Panc1 (cell line): ENCODE data around the gene VEGFA. TPM values are rescaled to one million over a fixed set of nuclear protein-coding genes. Genes with fewer than 3 reads are reported as not detected.

ENCODE experiments used
- ATAC-seq: fragments of 200-7000 bp; cut with Tn5 transposase; 2 replicates; pipeline ENCODE4 v1.9.1; 2020; ENCODE audit warnings: mild to moderate bottlenecking, moderate library complexity
- BruUV-seq: library from RNA; stranded (reverse); fragments of 400-500 nt; replicated peaks from 2 replicates; lab custom pipeline; 2021; lab: Mats Ljungman, UMichigan
- CTCF ChIA-PET: fragments of 300-600 bp; sonication (Branson Sonifier 250); formaldehyde crosslinking; loops from one replicate; lab custom pipeline; 2022; ENCODE audit warnings: antibody characterized with exemption; lab: Charles Lee
- POLR2A ChIA-PET: fragments of 300-600 bp; sonication (Branson Sonifier 250); formaldehyde crosslinking; loops from one replicate; lab custom pipeline; 2022; ENCODE audit warnings: antibody characterized with exemption; lab: Charles Lee
- DNase-seq: peaks from one replicate; pipeline ENCODE4 v3.0.0-alpha.2; 2010; ENCODE audit warnings: low read depth, low spot score
- H3K27ac ChIP-seq: 2 replicates; pipeline ENCODE4 v1.5.1; 2011; ENCODE audit warnings: mild to moderate bottlenecking, low read length, inconsistent platforms
- H3K27me3 ChIP-seq: fragments of 200-500 bp; sonication (Bioruptor generic); 2 replicates; pipeline ENCODE4 v1.6.0; 2014; ENCODE audit warnings: low read length, inconsistent platforms; ENCODE audit not compliant: control insufficient read depth, insufficient read depth
- H3K36me3 ChIP-seq: fragments of 200-500 bp; sonication (Bioruptor generic); 2 replicates; pipeline ENCODE4 v1.5.1; 2014; ENCODE audit warnings: inconsistent platforms, mild to moderate bottlenecking, low read length, moderate library complexity; ENCODE audit not compliant: control insufficient read depth, insufficient read depth
- H3K4me1 ChIP-seq: 2 replicates; pipeline ENCODE4 v1.5.1; 2011; ENCODE audit warnings: inconsistent platforms, mild to moderate bottlenecking, low read length, moderate library complexity; ENCODE audit not compliant: control insufficient read depth, insufficient read depth
- H3K4me3 ChIP-seq, 2 experiments: 2 replicates each; pipeline ENCODE4 v1.5.1; 2011 to 2012; ENCODE audit warnings: low read depth in 2 of 2, low read length in 2 of 2, mild to moderate bottlenecking in 2 of 2, inconsistent platforms in 1 of 2, moderate library complexity in 1 of 2
- H3K9me3 ChIP-seq: fragments of 200-500 bp; sonication (Bioruptor generic); 2 replicates; pipeline ENCODE4 v1.5.1; 2014; ENCODE audit warnings: low read depth, mild to moderate bottlenecking, inconsistent platforms, low read length, moderate library complexity; ENCODE audit not compliant: control insufficient read depth, insufficient read depth
- CTCF ChIP-seq: fragments of 450-650 bp; IDR thresholded peaks from 2 replicates; pipeline ENCODE4 v1.5.1; 2017; ENCODE audit warnings: mild to moderate bottlenecking
- POLR2AphosphoS5 ChIP-seq: IDR thresholded peaks from 2 replicates; pipeline ENCODE4 v1.6.1; 2012; ENCODE audit warnings: mild to moderate bottlenecking, low read depth, low read length, moderate library complexity
- REST ChIP-seq, 2 experiments: IDR thresholded peaks; 2 replicates each; pipeline ENCODE4 v1.6.1; 2011 to 2012; ENCODE audit warnings: low read depth in 2 of 2, control low read depth in 1 of 2, low read length in 1 of 2, mild to moderate bottlenecking in 1 of 2, moderate library complexity in 1 of 2; ENCODE audit not compliant: insufficient read depth in 1 of 2
- SIN3A ChIP-seq: IDR thresholded peaks from 2 replicates; pipeline ENCODE4 v1.6.1; 2012; ENCODE audit warnings: low read depth, mild to moderate bottlenecking, low read length, moderate library complexity, borderline replicate concordance; ENCODE audit not compliant: insufficient read depth
- TCF7L2 ChIP-seq: IDR thresholded peaks from 2 replicates; pipeline ENCODE4 v1.6.1; 2011; ENCODE audit warnings: mild to moderate bottlenecking, low read depth, low read length, inconsistent platforms
- in situ Hi-C: cut with HindIII; loops from 2 replicates; pipeline ENCODE4 v1.10.0; 2016; ENCODE audit warnings: low sequenced_read_pairs, low pct_unique_long_range_greater_than_20kb
- intact Hi-C: fragments of 100-400 bp; cut with micrococcal nuclease; formaldehyde crosslinking; loops from one replicate; pipeline ENCODE4 v1.10.0; 2022; ENCODE audit not compliant: unreplicated experiment
- total RNA-seq: library from RNA; stranded (reverse); gene quantifications from one replicate; pipeline ENCODE4 v1.2.1, GENCODE V29; 2021; ENCODE audit not compliant: unreplicated experiment

The VEGFA gene
- total RNA-seq, 1 experiment from 2014 or later: 98.7 TPM

- DNase-seq (no peak), ATAC-seq (no peak)
- Histone ChIP-seq H3K4me3 (no peak overlapping the region), H3K27me3 (no peaks in the 10 kb centered on the region), H3K4me1 (peaks cover 31% of the 10 kb centered on the region), H3K27ac (no peak overlapping the region), H3K36me3 (peaks cover 7% of the 10 kb centered on the region), H3K9me3 (no peaks in the 10 kb centered on the region)
- BruUV-seq: no TSS peak
- ChIA-PET POLR2A (no interaction called here), CTCF (no interaction called here)
- in situ Hi-C loops: no loop called here
- intact Hi-C loops: no loop called here
- TF ChIP-seq CTCF: no peak
- TF ChIP-seq SIN3A: no peak
- no peak for TF ChIP-seq TCF7L2
- TF ChIP-seq POLR2AphosphoS5: no peak
- no peak for TF ChIP-seq REST (IDR thresholded peaks at IDR 0.05; ENCODE audit: insufficient read depth in 1 of 2, low read depth in 2 of 2, low read length in 1 of 2)
These were observed 8.3 kb downstream of the VEGFA start for GRCh38 chr6:43778131-43778855.

- POLR2A ChIA-PET: no interaction called here
- H3K36me3 ChIP-seq: peaks cover 7% of the 10 kb centered on the region
- in situ Hi-C loops: no loop called here
These were observed 9.2 kb downstream of the VEGFA start for GRCh38 chr6:43778976-43779851.

More at GRCh38 chr6:43778976-43779851, 9.2 kb downstream of the VEGFA start:
- peaks cover 22% of the 10 kb centered on the region for H3K4me1 ChIP-seq
- no peak overlapping the region for H3K27ac ChIP-seq
- no peak for DNase-seq
- no peaks in the 10 kb centered on the region for H3K27me3 ChIP-seq
- ATAC-seq: no peak
- no peak for TF ChIP-seq TCF7L2
- no peak for TF ChIP-seq SIN3A
- TF ChIP-seq CTCF: no peak
- no peak for TF ChIP-seq POLR2AphosphoS5
- TF ChIP-seq REST (IDR thresholded peaks at IDR 0.05; ENCODE audit: insufficient read depth in 1 of 2, low read depth in 2 of 2, low read length in 1 of 2): no peak
- BruUV-seq: no TSS peak
- CTCF ChIA-PET: no interaction called here
- intact Hi-C loops: no loop called here
- no peaks in the 10 kb centered on the region for H3K9me3 ChIP-seq
- H3K4me3 ChIP-seq: no peak overlapping the region
